HCT116 (cell line): Measurements from ENCODE around the gene ATP5F1D. TPM values are rescaled to one million over a fixed set of nuclear protein-coding genes. Genes with fewer than 3 reads are reported as not detected.

Experiments
- ATAC-seq: fragments of 200-7000 bp; cut with Tn5 transposase; 2 replicates; pipeline ENCODE4 v1.9.1; 2020; ENCODE audit warnings: mild to moderate bottlenecking, moderate library complexity
- BruUV-seq: library from RNA; stranded (reverse); fragments of 400-500 nt; replicated peaks from 2 replicates; lab custom pipeline; 2021; lab: Mats Ljungman, UMichigan
- CTCF ChIA-PET: fragments of 300-600 bp; sonication (Branson Sonifier 250); formaldehyde crosslinking; loops from one replicate; lab custom pipeline; 2021; ENCODE audit warnings: antibody characterized with exemption; lab: Charles Lee
- POLR2A ChIA-PET: fragments of 300-600, 350-600 bp; sonication (Branson Sonifier 250); formaldehyde crosslinking; loops from one replicate; lab custom pipeline; 2021; ENCODE audit warnings: antibody characterized with exemption; lab: Charles Lee
- RAD21 ChIA-PET, 2 experiments: fragments of 300-600 bp; sonication (Branson Sonifier 250); formaldehyde crosslinking; loops; one replicate each; lab custom pipeline; 2023; ENCODE audit warnings: low total read pairs in 2 of 2; ENCODE audit not compliant: uncharacterized antibody in 2 of 2, unreplicated experiment in 2 of 2, low non-redundant PET in 1 of 2; lab: Charles Lee
- DNase-seq: peaks from one replicate; pipeline ENCODE4 v3.0.0-alpha.2; 2010; ENCODE audit warnings: low read depth, low spot score
- H2AFZ ChIP-seq: fragments of 200-600 bp; shearing (Covaris generic), sonication (generic); 2 replicates; pipeline ENCODE4 v1.6.1; 2017; ENCODE audit warnings: low read depth, mixed run types, mixed read lengths, antibody characterized with exemption, low read length; ENCODE audit not compliant: poor library complexity, severe bottlenecking
- H3K27ac ChIP-seq: 2 replicates; pipeline ENCODE4 v1.5.1; 2012; ENCODE audit warnings: low read depth, low read length
- H3K27me3 ChIP-seq: fragments of 200-600 bp; sonication (generic); 2 replicates; pipeline ENCODE4 v1.6.1; 2016; ENCODE audit warnings: mixed run types, low read length, mixed read lengths; ENCODE audit not compliant: insufficient read depth
- H3K36me3 ChIP-seq, 2 experiments: fragments of 200-500 bp in 1 of 2; fragments of 200-600 bp in 1 of 2; sonication (Bioruptor generic) in 1 of 2; sonication (generic) in 1 of 2; 2 replicates each; pipeline versions ENCODE4 v1.5.1 to v1.6.1; 2014 to 2016; ENCODE audit warnings: low read length in 2 of 2, inconsistent platforms in 1 of 2, mixed read lengths in 1 of 2, mixed run types in 1 of 2; ENCODE audit not compliant: insufficient read depth in 2 of 2, control insufficient read depth in 1 of 2
- H3K4me1 ChIP-seq, 2 experiments: fragments of 200-600 bp in 1 of 2; sonication (generic) in 1 of 2; 2 replicates each; pipeline versions ENCODE4 v1.5.1 to v1.6.1; 2012 to 2017; ENCODE audit warnings: low read length in 2 of 2, inconsistent platforms in 1 of 2, mild to moderate bottlenecking in 1 of 2, mixed read lengths in 1 of 2, mixed run types in 1 of 2, moderate library complexity in 1 of 2; ENCODE audit not compliant: insufficient read depth in 2 of 2, control insufficient read depth in 1 of 2
- H3K4me2 ChIP-seq: fragments of 200-600 bp; sonication (generic); 2 replicates; pipeline ENCODE4 v1.6.1; 2017; ENCODE audit warnings: mixed run types, low read length, mixed read lengths
- H3K4me3 ChIP-seq, 2 experiments: fragments of 200-600 bp in 1 of 2; sonication (generic) in 1 of 2; replicated peaks in 1 of 2; 2 replicates each; pipeline ENCODE4 v1.5.1; 2011 to 2016; ENCODE audit warnings: low read length in 2 of 2, control low read depth in 1 of 2, low read depth in 1 of 2, mild to moderate bottlenecking in 1 of 2, mixed read lengths in 1 of 2, mixed run types in 1 of 2
- H3K79me2 ChIP-seq: fragments of 200-600 bp; sonication (generic); 2 replicates; pipeline ENCODE4 v1.6.1; 2017; ENCODE audit warnings: mild to moderate bottlenecking, mixed run types, low read length, moderate library complexity, mixed read lengths; ENCODE audit not compliant: insufficient read depth
- H3K9ac ChIP-seq: fragments of 200-600 bp; sonication (generic); 2 replicates; pipeline ENCODE4 v1.6.1; 2016; ENCODE audit warnings: low read length, mixed read lengths
- H3K9me2 ChIP-seq: fragments of 200-600 bp; sonication (generic), shearing (Covaris generic); 2 replicates; pipeline ENCODE4 v1.6.1; 2017; ENCODE audit warnings: mixed run types, mild to moderate bottlenecking, moderate library complexity; ENCODE audit not compliant: insufficient read depth
- H3K9me3 ChIP-seq, 2 experiments: fragments of 200-500 bp in 1 of 2; fragments of 200-600 bp in 1 of 2; sonication (Bioruptor generic) in 1 of 2; sonication (generic) in 1 of 2; 2 replicates each; pipeline ENCODE4 v1.6.1; 2014 to 2017; ENCODE audit warnings: low read length in 2 of 2, mixed read lengths in 2 of 2, inconsistent platforms in 1 of 2, low read depth in 1 of 2, mild to moderate bottlenecking in 1 of 2, mixed run types in 1 of 2, moderate library complexity in 1 of 2; ENCODE audit not compliant: control insufficient read depth in 1 of 2, insufficient read depth in 1 of 2
- H4K20me1 ChIP-seq: fragments of 200-600 bp; sonication (generic), shearing (Covaris generic); 2 replicates; pipeline ENCODE4 v1.6.1; 2017; ENCODE audit warnings: mixed run types, mild to moderate bottlenecking, moderate library complexity; ENCODE audit not compliant: insufficient read depth
- CTCF ChIP-seq, 3 experiments: fragments of 200-600 bp in 1 of 3; sonication (generic) in 1 of 3; IDR thresholded peaks in 2 of 3; conservative IDR thresholded peaks in 1 of 3; 2 replicates each; pipeline ENCODE4 v1.5.1; 2012 to 2017; ENCODE audit warnings: low read depth in 2 of 3, low read length in 2 of 3, antibody characterized with exemption in 1 of 3, borderline replicate concordance in 1 of 3, control low read depth in 1 of 3, mild to moderate bottlenecking in 1 of 3, mixed read lengths in 1 of 3, mixed run types in 1 of 3, moderate library complexity in 1 of 3; ENCODE audit not compliant: insufficient read depth in 1 of 3
- EGR1 ChIP-seq: IDR thresholded peaks from 2 replicates; pipeline ENCODE4 v1.6.1; 2012; ENCODE audit warnings: low read depth
- JUND ChIP-seq: IDR thresholded peaks from 2 replicates; pipeline ENCODE4 v1.6.1; 2012
- SIN3A ChIP-seq: IDR thresholded peaks from 2 replicates; pipeline ENCODE4 v1.6.1; 2012; ENCODE audit warnings: low read depth
- ZFX ChIP-seq: fragments of 450-650 bp; IDR thresholded peaks from 2 replicates; pipeline ENCODE4 v1.6.1; 2017
- intact Hi-C: fragments of 100-400 bp; cut with micrococcal nuclease; formaldehyde crosslinking; loops from 2 replicates; pipeline ENCODE4 v1.10.0; 2022
- total RNA-seq: library from RNA; stranded (reverse); gene quantifications from one replicate; pipeline ENCODE4 v1.2.1, GENCODE V29; 2021; ENCODE audit not compliant: unreplicated experiment

Gene ATP5F1D
- total RNA-seq, 1 experiment from 2014 or later, result 428 TPM

- Histone ChIP-seq H3K4me2 (no peak overlapping the region), H3K79me2 (peaks cover 77% of the 10 kb centered on the region)
- CTCF ChIA-PET, result interaction anchor here (0.7 to 1.4 kb wide), 3 partner anchors 11 to 14 kb away, joined by 3 to 4 read pairs (median 3); partner anchors contain the start of gene CIRBP
These were observed 13.9 kb downstream of the ATP5F1D start for GRCh38 chr19:1255186-1256161.

GRCh38 chr19:1256646-1257474, 15.3 kb downstream of the ATP5F1D start:
- Histone ChIP-seq H3K9me3 (no peaks in the 10 kb centered on the region), H3K36me3 (peaks cover 24 to 43% of the 10 kb centered on the region in 2 experiments), H3K27ac (peak overlapping the region; percentile 90), H4K20me1 (peaks cover 3% of the 10 kb centered on the region; the same call in 1 of the 2 replicates), H3K9me2 (no peaks in the 10 kb centered on the region), H3K4me3 (no peak overlapping the region), H3K4me1 (peaks cover 39 to 94% of the 10 kb centered on the region in 2 experiments), H2AFZ (no peak overlapping the region), H3K9ac (peak overlapping the region; percentile 65; the same call in 1 of the 2 replicates), H3K27me3 (no peaks in the 10 kb centered on the region), H3K79me2 (peaks cover 72% of the 10 kb centered on the region), H3K4me2 (no peak overlapping the region)
- RAD21 ChIA-PET, result interaction anchor here in 1 of 2 experiments (1.0 kb wide), 1 partner anchor 10 kb away, joined by 6 read pairs; no protein-coding TSS in a partner anchor
- POLR2A ChIA-PET, result interaction anchor here (2.1 to 4.4 kb wide), 3 partner anchors 9 to 13 kb away, joined by 12 to 54 read pairs (median 15); partner anchors contain the start of gene CIRBP
- CTCF ChIA-PET, result interaction anchor here (1.1 to 1.9 kb wide), 2 partner anchors 9 to 12 kb away, joined by 3 to 8 read pairs; no protein-coding TSS in a partner anchor
- intact Hi-C loops, result no loop called here
- no peak for DNase-seq
- no TSS peak for BruUV-seq
- TF ChIP-seq CTCF (IDR thresholded peaks at IDR 0.05 in 2 of 3, conservative IDR thresholded peaks at IDR 0.05 in 1 of 3; ENCODE audit: borderline replicate concordance in 1 of 3, insufficient read depth in 1 of 3, low read depth in 2 of 3, low read length in 2 of 3), result no peak
- no peak for TF ChIP-seq SIN3A
- TF ChIP-seq JUND, result no peak
- peak; percentile 12; the same call in 1 of the 2 replicates for TF ChIP-seq ZFX
- TF ChIP-seq EGR1, result no peak
- ATAC-seq, result no peak

More at GRCh38 chr19:1255186-1256161, 13.9 kb downstream of the ATP5F1D start:
- TF ChIP-seq SIN3A (no peak), EGR1 (no peak)
- no peak overlapping the region for H3K4me3 ChIP-seq
- no peak overlapping the region for H2AFZ ChIP-seq
- no peaks in the 10 kb centered on the region for H3K27me3 ChIP-seq
- peaks cover 3% of the 10 kb centered on the region; the same call in 1 of the 2 replicates for H4K20me1 ChIP-seq
- peak overlapping the region; percentile 99 for H3K27ac ChIP-seq
- H3K9ac ChIP-seq, result peak overlapping the region; percentile 14; the same call in 1 of the 2 replicates
- H3K36me3 ChIP-seq, result peaks cover 30 to 54% of the 10 kb centered on the region in 2 experiments
- no peaks in the 10 kb centered on the region for H3K9me2 ChIP-seq
- ChIA-PET POLR2A (interaction anchor here (2.1 to 2.7 kb wide), 2 partner anchors 11 to 14 kb away, joined by 12 to 15 read pairs; partner anchors contain the start of gene CIRBP), RAD21 (no interaction called here)
- intact Hi-C loops, result no loop called here
- H3K4me1 ChIP-seq, result peaks cover 41 to 94% of the 10 kb centered on the region in 2 experiments
- BruUV-seq, result no TSS peak
- no peaks in the 10 kb centered on the region for H3K9me3 ChIP-seq
- DNase-seq (no peak), ATAC-seq (no peak)
